GM18907 (cell line): ENCODE measurements around the gene IFNK.

Source experiments
- ATAC-seq: cut with Tn5 transposase; IDR thresholded peaks from one replicate; pipeline ENCODE4 v1.9.1; 2021; ENCODE audit warnings: mild to moderate bottlenecking, moderate library complexity; ENCODE audit not compliant: unreplicated experiment

Gene IFNK

GRCh38 chr9:27572061-27572460, 48.0 kb downstream of the IFNK start:
- no peak for ATAC-seq

- peak; percentile 40 for ATAC-seq
Observed at GRCh38 chr9:27572566-27572917, 48.5 kb downstream of the IFNK start.

GRCh38 chr9:27572918-27573633, 49.0 kb downstream of the IFNK start, which contains the start of gene C9orf72:
TSS of gene C9orf72 (minus strand) at chr9:27573481. CDS start at chr9:27567120, 6,361 bp downstream.
- peak; percentile 68 for ATAC-seq

GRCh38 chr9:27573634-27574590, 49.8 kb downstream of the IFNK start:
- ATAC-seq, result peak; percentile 93
